ENCODE results near the gene KRT28. TPM values are rescaled to one million over a fixed set of nuclear protein-coding genes. Genes with fewer than 3 reads are reported as not detected.

The KRT28 gene
- total and polyA plus RNA-seq, 2 experiments from 2014 or later = not detected

DNA sequence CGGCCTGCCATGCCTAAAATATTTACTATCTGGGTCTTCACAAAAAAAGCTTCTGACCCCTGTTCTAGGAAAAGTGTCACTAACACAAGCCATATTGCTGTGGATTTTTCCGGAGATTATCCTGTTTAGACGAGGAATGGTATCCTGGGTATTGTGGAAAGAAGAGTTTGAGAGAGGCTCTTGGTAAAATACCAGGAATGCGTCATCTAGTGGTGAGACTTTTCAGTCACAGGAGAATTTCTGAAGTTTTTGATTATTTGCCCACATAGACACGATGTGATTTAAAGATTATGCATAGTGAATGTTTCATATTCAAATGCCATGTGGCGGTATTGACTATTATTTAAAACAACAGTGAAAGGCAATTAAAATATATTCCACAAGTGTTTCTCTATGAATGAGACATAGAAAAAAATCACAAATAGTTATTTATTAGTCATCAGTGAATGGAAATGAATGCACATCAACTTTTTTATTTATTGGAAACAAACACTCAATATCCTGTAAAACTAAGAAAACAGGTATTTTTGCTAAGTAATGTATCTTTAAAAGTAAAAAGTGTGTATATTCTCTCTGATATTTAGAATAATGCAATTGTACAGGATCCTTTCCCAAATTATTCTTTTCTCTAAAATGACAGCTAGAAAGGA lies 7.8 kb downstream of the KRT28 start:
- H3K79me2 ChIP-seq = no peaks in the 10 kb centered on the region
- 28% methylated on average over 6 of the region's 6 CpGs for WGBS (ENCODE audit: low lambda C conversion rate, missing lambda C conversion rate)
- no peak overlapping the region for H3K27ac ChIP-seq
- H3K9me2 ChIP-seq (replicated peaks; ENCODE audit: insufficient read depth) = no peaks in the 10 kb centered on the region
- H3K27me3 ChIP-seq = peaks cover 6% of the 10 kb centered on the region
- H2AFZ ChIP-seq = no peak overlapping the region
- H3K4me2 ChIP-seq = no peak overlapping the region
- no peaks in the 10 kb centered on the region for H3K36me3 ChIP-seq (replicated peaks; ENCODE audit: insufficient read depth, low read depth)
- peak; percentile 63 for DNase-seq (ENCODE audit: low spot score)
- H3K9me3 ChIP-seq (ENCODE audit: low read depth) = no peaks in the 10 kb centered on the region
- TF ChIP-seq EZH2 (IDR thresholded peaks at IDR 0.05; ENCODE audit: borderline replicate concordance) (no peak), EZH2phosphoT487 (IDR thresholded peaks at IDR 0.05; ENCODE audit: low read depth, severe bottlenecking, unreplicated experiment) (no peak)
- TF ChIP-seq, protein P1, sequence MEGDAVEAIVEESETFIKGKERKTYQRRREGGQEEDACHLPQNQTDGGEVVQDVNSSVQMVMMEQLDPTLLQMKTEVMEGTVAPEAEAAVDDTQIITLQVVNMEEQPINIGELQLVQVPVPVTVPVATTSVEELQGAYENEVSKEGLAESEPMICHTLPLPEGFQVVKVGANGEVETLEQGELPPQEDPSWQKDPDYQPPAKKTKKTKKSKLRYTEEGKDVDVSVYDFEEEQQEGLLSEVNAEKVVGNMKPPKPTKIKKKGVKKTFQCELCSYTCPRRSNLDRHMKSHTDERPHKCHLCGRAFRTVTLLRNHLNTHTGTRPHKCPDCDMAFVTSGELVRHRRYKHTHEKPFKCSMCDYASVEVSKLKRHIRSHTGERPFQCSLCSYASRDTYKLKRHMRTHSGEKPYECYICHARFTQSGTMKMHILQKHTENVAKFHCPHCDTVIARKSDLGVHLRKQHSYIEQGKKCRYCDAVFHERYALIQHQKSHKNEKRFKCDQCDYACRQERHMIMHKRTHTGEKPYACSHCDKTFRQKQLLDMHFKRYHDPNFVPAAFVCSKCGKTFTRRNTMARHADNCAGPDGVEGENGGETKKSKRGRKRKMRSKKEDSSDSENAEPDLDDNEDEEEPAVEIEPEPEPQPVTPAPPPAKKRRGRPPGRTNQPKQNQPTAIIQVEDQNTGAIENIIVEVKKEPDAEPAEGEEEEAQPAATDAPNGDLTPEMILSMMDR (IDR thresholded peaks at IDR 0.05; ENCODE audit: poor library complexity) = peak; percentile 78
- H3K4me3 ChIP-seq = no peak overlapping the region
- H3K4me1 ChIP-seq (ENCODE audit: insufficient read depth) = no peaks in the 10 kb centered on the region
- no peaks in the 10 kb centered on the region for H4K20me1 ChIP-seq (ENCODE audit: insufficient read depth, poor library complexity, severe bottlenecking)

DNA sequence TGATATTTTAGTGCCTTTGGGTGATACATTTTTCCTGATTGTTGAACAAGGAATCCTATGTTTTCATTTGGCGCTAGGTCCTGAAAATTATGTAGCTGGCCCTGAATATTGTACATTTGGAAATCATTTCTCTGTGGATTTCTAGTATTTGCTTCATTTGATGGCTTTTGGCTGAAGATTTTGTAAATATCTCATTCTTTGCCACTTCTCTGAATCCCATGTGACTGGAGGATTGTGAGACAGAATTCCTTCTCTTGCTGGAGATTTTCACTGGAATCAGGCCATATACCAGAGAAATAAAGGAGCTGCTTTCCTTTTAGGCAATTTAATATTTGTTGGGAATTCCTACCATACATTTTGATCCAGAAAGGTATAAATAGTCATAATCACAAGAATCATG lies 8.6 kb downstream of the KRT28 start:
- WGBS (ENCODE audit: low lambda C conversion rate, missing lambda C conversion rate) = 90% methylated on average over 1 of the region's 1 CpG
- no peaks in the 10 kb centered on the region for H3K4me1 ChIP-seq (ENCODE audit: insufficient read depth)
- no peaks in the 10 kb centered on the region for H3K9me3 ChIP-seq (ENCODE audit: low read depth)
- H3K9me2 ChIP-seq (replicated peaks; ENCODE audit: insufficient read depth) = no peaks in the 10 kb centered on the region
- TF ChIP-seq EZH2 (IDR thresholded peaks at IDR 0.05; ENCODE audit: borderline replicate concordance) (no peak), EZH2phosphoT487 (IDR thresholded peaks at IDR 0.05; ENCODE audit: low read depth, severe bottlenecking, unreplicated experiment) (no peak)
- TF ChIP-seq, protein P1 (IDR thresholded peaks at IDR 0.05; ENCODE audit: poor library complexity) = no peak
- no peaks in the 10 kb centered on the region for H3K36me3 ChIP-seq (replicated peaks; ENCODE audit: insufficient read depth, low read depth)
- no peak overlapping the region for H3K27ac ChIP-seq
- DNase-seq (ENCODE audit: low spot score) = no peak
- no peak overlapping the region for H3K4me2 ChIP-seq
- H2AFZ ChIP-seq = no peak overlapping the region
- no peak overlapping the region for H3K4me3 ChIP-seq
- H3K27me3 ChIP-seq = peaks cover 6% of the 10 kb centered on the region
- no peaks in the 10 kb centered on the region for H3K79me2 ChIP-seq
- no peaks in the 10 kb centered on the region for H4K20me1 ChIP-seq (ENCODE audit: insufficient read depth, poor library complexity, severe bottlenecking)

DNA sequence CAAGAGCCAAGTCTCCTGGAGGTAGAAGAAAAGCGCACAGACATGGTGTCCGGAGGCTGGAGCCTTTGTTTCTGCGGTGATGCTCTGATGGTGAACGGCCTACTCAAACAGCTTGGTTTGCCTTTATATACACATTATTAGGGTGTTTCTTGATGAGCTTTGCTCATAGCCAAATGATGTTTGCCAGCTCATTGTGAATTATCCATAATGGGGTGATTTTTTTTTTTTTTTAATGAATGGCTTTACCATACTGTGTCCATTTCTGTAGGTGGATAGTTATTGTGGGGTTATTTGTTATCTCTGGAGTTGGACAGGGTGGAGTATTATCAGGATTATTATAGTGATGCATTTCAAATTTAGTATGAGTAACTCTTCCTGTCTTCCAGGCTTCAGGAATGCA lies 17.3 kb downstream of the KRT28 start, which contains the start of gene KRT27:
KRT27 (minus strand) TSS at position 101 of the 400 bp plus-strand sequence; CDS start at position 44, 57 bp downstream.
- no peak within 1 kb of the TSS for H3K4me2 ChIP-seq
- no peak for DNase-seq (ENCODE audit: low spot score)
- H2AFZ ChIP-seq = no peak within 1 kb of the TSS
- no peaks in the 10 kb centered on the region for H3K36me3 ChIP-seq (replicated peaks; ENCODE audit: insufficient read depth, low read depth)
- H3K9me3 ChIP-seq (ENCODE audit: low read depth) = no peaks in the 10 kb centered on the region
- H3K27me3 ChIP-seq = peaks cover 3% of the 10 kb centered on the region
- no peaks in the 10 kb centered on the region for H3K79me2 ChIP-seq
- H4K20me1 ChIP-seq (ENCODE audit: insufficient read depth, poor library complexity, severe bottlenecking) = no peaks in the 10 kb centered on the region
- H3K27ac ChIP-seq = no peak within 1 kb of the TSS
- TF ChIP-seq, protein P1 (IDR thresholded peaks at IDR 0.05; ENCODE audit: poor library complexity) = no peak
- TF ChIP-seq EZH2 (IDR thresholded peaks at IDR 0.05; ENCODE audit: borderline replicate concordance) (no peak), EZH2phosphoT487 (IDR thresholded peaks at IDR 0.05; ENCODE audit: low read depth, severe bottlenecking, unreplicated experiment) (no peak)
- H3K9me2 ChIP-seq (replicated peaks; ENCODE audit: insufficient read depth) = no peaks in the 10 kb centered on the region
- no peak within 1 kb of the TSS for H3K4me3 ChIP-seq
- 95% methylated on average over 4 of the region's 4 CpGs for WGBS (ENCODE audit: low lambda C conversion rate, missing lambda C conversion rate)
- H3K4me1 ChIP-seq (ENCODE audit: insufficient read depth) = no peaks in the 10 kb centered on the region

All from hepatocyte (in vitro differentiated cells).